Upper lobe of right lung (tissue), 1 donor: ENCODE data around the gene ESPNL. TPM values are rescaled to one million over a fixed set of nuclear protein-coding genes. Genes with fewer than 3 reads are reported as not detected.
"Not testable (repeated sequence)": the region's sequence is repeated elsewhere in the genome, so short reads cannot be mapped to it uniquely, and the experiment has no call there.

ENCODE experiments used
- ATAC-seq: fragments of 200-7000 bp; cut with Tn5 transposase; one replicate; pipeline ENCODE4 v1.9.1; 2020; ENCODE audit warnings: mild to moderate bottlenecking, moderate library complexity
- DNase-seq: peaks from one replicate; pipeline ENCODE4 v3.0.0-alpha.2; 2020
- H3K27ac ChIP-seq: fragments of 200-600 bp; one replicate; pipeline ENCODE4 v1.8.0; 2022
- H3K27me3 ChIP-seq: fragments of 200-600 bp; one replicate; pipeline ENCODE4 v1.8.0; 2022; ENCODE audit warnings: mild to moderate bottlenecking
- H3K36me3 ChIP-seq: fragments of 200-600 bp; one replicate; pipeline ENCODE4 v1.8.0; 2022
- H3K4me1 ChIP-seq: fragments of 200-600 bp; one replicate; pipeline ENCODE4 v1.8.0; 2022
- H3K4me3 ChIP-seq: fragments of 200-600 bp; one replicate; pipeline ENCODE4 v1.8.0; 2022; ENCODE audit warnings: mild to moderate bottlenecking
- H3K9me3 ChIP-seq: fragments of 200-600 bp; one replicate; pipeline ENCODE4 v1.8.0; 2022
- CTCF ChIP-seq: fragments of 200-600 bp; IDR thresholded peaks from one replicate; pipeline ENCODE4 v1.8.0; 2022; ENCODE audit warnings: antibody characterized with exemption
- intact Hi-C: fragments of 100-400 bp; cut with DNase I; formaldehyde crosslinking; loops from one replicate; pipeline ENCODE4 v1.11.0; 2022
- total RNA-seq: library from RNA; stranded (reverse); fragmentation: NEBNext Ultra II Directional; extraction: Animal tissue kit (Norgen Biotek cat#: 25700); gene quantifications from one replicate; pipeline ENCODE4 v1.2.1, GENCODE V29; 2021
- donor health status: DM: no; HTN: yes; CAD: no; lungs with severe emphysema.

The ESPNL gene
- total RNA-seq, 1 donor from 2014 or later = 0.35 TPM

DNA sequence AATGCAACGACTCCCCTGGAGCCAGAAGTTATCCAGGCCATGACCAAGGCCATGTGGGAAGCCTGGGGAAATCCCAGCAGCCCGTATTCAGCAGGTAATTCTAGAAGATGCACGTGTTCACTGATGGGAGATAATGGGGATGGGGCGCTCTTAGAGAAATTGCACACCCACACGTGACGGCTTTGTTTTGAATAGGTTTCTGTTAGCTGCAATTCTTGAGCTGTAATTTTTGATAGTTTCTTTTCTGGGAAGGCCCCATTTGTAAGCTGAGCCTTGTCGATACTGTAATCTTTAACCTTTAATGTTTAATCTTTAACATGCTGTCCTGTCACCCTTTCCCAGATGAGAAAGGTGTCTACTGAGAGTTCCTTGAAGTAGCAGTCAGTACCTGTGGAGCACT, 35.8 kb upstream of the ESPNL start:
- no peak for DNase-seq
- Histone ChIP-seq H3K4me3 (no peak overlapping the region), H3K27ac (no peak overlapping the region), H3K9me3 (no peaks in the 10 kb centered on the region), H3K36me3 (peaks cover 39% of the 10 kb centered on the region), H3K27me3 (no peaks in the 10 kb centered on the region), H3K4me1 (peaks cover 15% of the 10 kb centered on the region)
- TF ChIP-seq CTCF = no peak
- intact Hi-C loops = no loop called here
- ATAC-seq = no peak

GRCh38 chr2:238065071-238065846, 34.9 kb upstream of the ESPNL start:
- DNase-seq (no peak), ATAC-seq (no peak)
- Histone ChIP-seq H3K27ac (no peak overlapping the region), H3K27me3 (no peaks in the 10 kb centered on the region), H3K9me3 (no peaks in the 10 kb centered on the region), H3K4me1 (peaks cover 8% of the 10 kb centered on the region), H3K36me3 (peaks cover 46% of the 10 kb centered on the region), H3K4me3 (no peak overlapping the region)
- intact Hi-C loops = no loop called here
- TF ChIP-seq CTCF = no peak

- Histone ChIP-seq H3K9me3 (no peaks in the 10 kb centered on the region), H3K36me3 (peaks cover 46% of the 10 kb centered on the region), H3K4me1 (peaks cover 8% of the 10 kb centered on the region), H3K27ac (no peak overlapping the region), H3K4me3 (no peak overlapping the region), H3K27me3 (no peaks in the 10 kb centered on the region)
- intact Hi-C loops = no loop called here
- no peak for DNase-seq
- TF ChIP-seq CTCF = no peak
- no peak for ATAC-seq
Observed at GRCh38 chr2:238066218-238066617, 33.9 kb upstream of the ESPNL start.

DNA sequence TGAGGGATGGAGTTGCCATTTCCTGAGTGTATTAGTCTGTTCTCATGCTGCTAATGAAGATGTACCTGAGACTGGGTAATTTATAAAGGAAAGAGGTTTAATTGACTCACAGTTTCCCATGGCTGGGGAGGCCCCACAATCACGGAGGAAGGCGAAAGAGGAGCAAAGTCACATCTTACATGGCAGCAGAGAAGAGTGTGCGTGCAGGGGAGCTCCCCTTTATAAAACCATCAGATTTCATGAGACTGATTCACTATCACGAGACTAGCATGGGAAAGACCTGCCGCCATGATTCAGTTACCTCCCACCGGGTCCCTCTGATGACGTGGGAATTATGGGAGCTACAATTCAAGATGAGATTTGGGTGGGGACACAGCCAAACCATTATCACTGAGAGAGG, 33.4 kb upstream of the ESPNL start:
- intact Hi-C loops, H3K4me1 ChIP-seq, H3K27ac ChIP-seq, DNase-seq, H3K4me3 ChIP-seq, H3K9me3 ChIP-seq, H3K27me3 ChIP-seq, ATAC-seq: not testable (repeated sequence)
- peaks cover 46% of the 10 kb centered on the region for H3K36me3 ChIP-seq

DNA sequence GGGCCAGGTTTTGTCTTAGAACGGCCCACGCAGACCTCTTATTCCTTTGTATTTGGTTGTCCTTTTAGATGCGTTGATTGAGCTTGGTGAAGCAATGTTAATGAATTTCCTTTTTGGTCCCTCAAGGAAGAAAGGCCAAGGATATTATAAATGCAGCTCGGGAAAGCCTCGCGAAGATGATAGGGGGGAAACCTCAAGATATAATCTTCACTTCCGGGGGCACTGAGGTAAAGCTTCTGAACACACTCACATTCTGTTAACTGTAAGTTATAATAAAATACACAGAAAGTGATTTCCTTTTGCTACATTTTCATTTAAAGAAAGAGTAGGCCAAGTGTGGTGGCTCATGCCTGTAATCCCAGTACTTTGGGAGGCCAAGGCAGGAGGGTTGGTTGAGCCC, 32.2 kb upstream of the ESPNL start:
- H3K36me3 ChIP-seq = peaks cover 46% of the 10 kb centered on the region

More for the DNA sequence above, 32.2 kb upstream of the ESPNL start:
- ATAC-seq (no peak), DNase-seq (no peak)
- Histone ChIP-seq H3K4me1 (no peaks in the 10 kb centered on the region), H3K4me3 (no peak overlapping the region), H3K27me3 (no peaks in the 10 kb centered on the region), H3K27ac (no peak overlapping the region), H3K9me3 (no peaks in the 10 kb centered on the region)
- TF ChIP-seq CTCF = no peak
- intact Hi-C loops = no loop called here
